ENCODE results near the gene PXYLP1. TPM values are rescaled to one million over a fixed set of nuclear protein-coding genes. Genes with fewer than 3 reads are reported as not detected.

Gene PXYLP1
- total and polyA plus RNA-seq, 9 of the 15 experiments (the other 6 are each of a cell fraction or from before 2014, with no cell fraction given): 0.80 to 2.9 (median 1.3) TPM

GRCh38 chr3:141227216-141227615, 4.4 kb upstream of the PXYLP1 start:
- H3K27me3 ChIP-seq (ENCODE audit: control insufficient read depth in 2 of 2, insufficient read depth in 2 of 2, low read length in 2 of 2): peaks cover under 1 to 7% of the 10 kb centered on the region in 2 experiments; a peak in 3 of 5 replicates
- H3K9ac ChIP-seq (ENCODE audit: insufficient read depth in 1 of 2, low read depth in 2 of 2, low read length in 2 of 2): no peak overlapping the region
- no peak for FAIRE-seq
- H3K79me2 ChIP-seq (ENCODE audit: control insufficient read depth, insufficient read depth, low read length): no peaks in the 10 kb centered on the region
- no peaks in the 10 kb centered on the region for H3K9me1 ChIP-seq (ENCODE audit: control insufficient read depth, insufficient read depth, low read length)
- in situ Hi-C loops (cut with MboI) (no loop called here), intact Hi-C loops (cut with micrococcal nuclease) (no loop called here)
- ChIA-PET CTCF (ENCODE audit: low intra/inter-chr PET ratio) (no interaction called here), POLR2A (interaction anchor here (1.1 kb wide), 1 partner anchor 13 kb away, joined by 3 read pairs; no protein-coding TSS in a partner anchor)
- no peak for ATAC-seq
- no peaks in the 10 kb centered on the region; the same call in 1 of the 2 replicates for H3K9me3 ChIP-seq (replicated peaks; ENCODE audit: control insufficient read depth, insufficient read depth, low read depth, low read length)
- WGBS (ENCODE audit: insufficient coverage, low coverage, missing lambda C conversion rate): 0% methylated on average over 3 of the region's 3 CpGs
- no peak overlapping the region for H2AFZ ChIP-seq (ENCODE audit: low read depth, low read length)
- no peak overlapping the region for H3K4me2 ChIP-seq (ENCODE audit: insufficient read depth, low read length)
- BruUV-seq (replicated peaks): no TSS peak
- peaks cover 7 to 15% of the 10 kb centered on the region in 2 experiments for H3K4me1 ChIP-seq (replicated peaks in 1 of 2; ENCODE audit: control insufficient read depth in 2 of 2, insufficient read depth in 2 of 2, low read length in 2 of 2)
- TF ChIP-seq ZNF274 (IDR thresholded peaks at IDR 0.05; ENCODE audit: borderline replicate concordance, low read depth, low read length): no peak
- no peak for TF ChIP-seq ZNF668 (CRISPR knock-in tag; IDR thresholded peaks at IDR 0.05)
- 0 out of 2 replicates have a peak, but pooled peaks have one; percentile 28 for TF ChIP-seq ZKSCAN1 (IDR thresholded peaks at IDR 0.05; ENCODE audit: low read depth, low read length)
- H4K20me1 ChIP-seq (replicated peaks; ENCODE audit: control insufficient read depth, insufficient read depth, low read length): no peaks in the 10 kb centered on the region
- H3K27ac ChIP-seq (ENCODE audit: extremely low read depth, low read depth, low read length): no peak overlapping the region
- DNase-seq (ENCODE audit: extremely low read depth in 1 of 4, low spot score in 3 of 4): no peak
- H3K36me3 ChIP-seq (ENCODE audit: control insufficient read depth, insufficient read depth, low read length): no peaks in the 10 kb centered on the region
- H3K4me3 ChIP-seq: no peak overlapping the region

GRCh38 chr3:141227752-141228151, 3.9 kb upstream of the PXYLP1 start:
- Histone ChIP-seq H3K36me3 (ENCODE audit: control insufficient read depth, insufficient read depth, low read length) (no peaks in the 10 kb centered on the region), H3K9me3 (replicated peaks; ENCODE audit: control insufficient read depth, insufficient read depth, low read depth, low read length) (no peaks in the 10 kb centered on the region), H3K4me1 (replicated peaks in 1 of 2; ENCODE audit: control insufficient read depth in 2 of 2, insufficient read depth in 2 of 2, low read length in 2 of 2) (peaks cover 7 to 18% of the 10 kb centered on the region in 2 experiments), H3K79me2 (ENCODE audit: control insufficient read depth, insufficient read depth, low read length) (no peaks in the 10 kb centered on the region), H3K9ac (ENCODE audit: insufficient read depth in 1 of 2, low read depth in 2 of 2, low read length in 2 of 2) (no peak overlapping the region), H3K4me2 (ENCODE audit: insufficient read depth, low read length) (no peak overlapping the region), H3K9me1 (ENCODE audit: control insufficient read depth, insufficient read depth, low read length) (no peaks in the 10 kb centered on the region), H4K20me1 (replicated peaks; ENCODE audit: control insufficient read depth, insufficient read depth, low read length) (no peaks in the 10 kb centered on the region), H3K4me3 (no peak overlapping the region), H2AFZ (ENCODE audit: low read depth, low read length) (no peak overlapping the region), H3K27ac (ENCODE audit: extremely low read depth, low read depth, low read length) (no peak overlapping the region), H3K27me3 (ENCODE audit: control insufficient read depth in 2 of 2, insufficient read depth in 2 of 2, low read length in 2 of 2) (peaks cover 5 to 12% of the 10 kb centered on the region in 2 experiments; a peak in 4 of 5 replicates)
- BruUV-seq (replicated peaks): no TSS peak
- TF ChIP-seq BRD4 (IDR thresholded peaks at IDR 0.05) (no peak), HMGN3 (IDR thresholded peaks at IDR 0.05; ENCODE audit: borderline replicate concordance, extremely low read depth, insufficient read length, low read depth, low read length) (no peak), SREBF2 (CRISPR knock-in tag; IDR thresholded peaks at IDR 0.05) (no peak), MED1 (CRISPR knock-in tag; IDR thresholded peaks at IDR 0.05; ENCODE audit: borderline replicate concordance) (no peak), ILK (tag; IDR thresholded peaks at IDR 0.05; ENCODE audit: borderline replicate concordance, low read depth) (no peak), TAF9B (IDR thresholded peaks at IDR 0.05; ENCODE audit: partially characterized antibody) (no peak), OTX1 (CRISPR knock-in tag; IDR thresholded peaks at IDR 0.05) (no peak), ATF6 (CRISPR knock-in tag; IDR thresholded peaks at IDR 0.05) (no peak), IFI16 (CRISPR knock-in tag; IDR thresholded peaks at IDR 0.05) (no peak), NFRKB (IDR thresholded peaks at IDR 0.05; ENCODE audit: low read depth) (no peak), SAFB (IDR thresholded peaks at IDR 0.05; ENCODE audit: borderline replicate concordance, low read depth, low read length) (no peak)
- intact Hi-C loops (cut with micrococcal nuclease): no loop called here
- ATAC-seq (no peak), FAIRE-seq (no peak), DNase-seq (ENCODE audit: extremely low read depth in 1 of 4, low spot score in 3 of 4) (no peak)
- ChIA-PET CTCF (ENCODE audit: low intra/inter-chr PET ratio) (no interaction called here), POLR2A (interaction anchor here (1.1 to 1.4 kb wide), 2 partner anchors 13 kb away, joined by 3 to 5 read pairs; no protein-coding TSS in a partner anchor)
- in situ Hi-C loops (cut with MboI): no loop called here

Measured in K562 (cell line).